ENCODE measurements around the gene UBR2.

GRCh38 chr6:42664718-42665117 lies 100.9 kb downstream of the UBR2 start:
- TF ChIP-seq POLR2A (IDR thresholded peaks at IDR 0.05; ENCODE audit: low read depth, low read length) (no peak), CTCF (IDR thresholded peaks at IDR 0.05; ENCODE audit: extremely low read depth in 1 of 2, insufficient read depth in 1 of 2, low read depth in 1 of 2, low read length in 2 of 2) (no peak), EZH2 (IDR thresholded peaks at IDR 0.05; ENCODE audit: borderline replicate concordance, low read depth, low read length, severe bottlenecking) (no peak), MYC (IDR thresholded peaks at IDR 0.05; ENCODE audit: low read depth, low read length) (no peak), MAX (IDR thresholded peaks at IDR 0.05; ENCODE audit: insufficient read depth, insufficient read length) (no peak), POLR2AphosphoS5 (IDR thresholded peaks at IDR 0.05; ENCODE audit: insufficient read depth, low read depth, low read length) (no peak), JUN (IDR thresholded peaks at IDR 0.05; ENCODE audit: borderline replicate concordance, insufficient read depth, insufficient read length, low read depth) (no peak), FOS (IDR thresholded peaks at IDR 0.05; ENCODE audit: borderline replicate concordance, insufficient read depth, low read length) (no peak), GATA2 (IDR thresholded peaks at IDR 0.05; ENCODE audit: insufficient read depth, insufficient read length, low read depth, low read length) (no peak)

Measured in endothelial cell of umbilical vein (primary cell).